ENCODE results near the gene SGPP2.

DNA sequence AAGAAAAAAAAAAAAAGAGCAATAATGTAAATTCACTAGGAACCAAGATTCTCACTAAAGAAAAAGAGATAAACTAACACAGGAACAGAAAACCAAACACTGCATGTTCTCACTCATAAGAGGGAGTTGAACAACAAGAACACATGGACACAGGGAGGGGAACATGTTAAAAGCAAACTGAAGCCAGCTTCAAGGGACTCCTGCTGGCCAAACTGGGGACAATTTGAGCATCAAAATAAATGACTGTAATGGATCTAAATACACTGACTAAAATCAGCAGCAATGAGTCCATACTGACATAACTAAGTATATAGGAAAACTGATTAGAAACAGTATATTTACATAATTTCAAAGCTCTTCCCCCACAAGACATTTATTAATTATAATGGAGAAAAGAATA lies 158.6 kb downstream of the SGPP2 start:
- TF ChIP-seq, protein P1, sequence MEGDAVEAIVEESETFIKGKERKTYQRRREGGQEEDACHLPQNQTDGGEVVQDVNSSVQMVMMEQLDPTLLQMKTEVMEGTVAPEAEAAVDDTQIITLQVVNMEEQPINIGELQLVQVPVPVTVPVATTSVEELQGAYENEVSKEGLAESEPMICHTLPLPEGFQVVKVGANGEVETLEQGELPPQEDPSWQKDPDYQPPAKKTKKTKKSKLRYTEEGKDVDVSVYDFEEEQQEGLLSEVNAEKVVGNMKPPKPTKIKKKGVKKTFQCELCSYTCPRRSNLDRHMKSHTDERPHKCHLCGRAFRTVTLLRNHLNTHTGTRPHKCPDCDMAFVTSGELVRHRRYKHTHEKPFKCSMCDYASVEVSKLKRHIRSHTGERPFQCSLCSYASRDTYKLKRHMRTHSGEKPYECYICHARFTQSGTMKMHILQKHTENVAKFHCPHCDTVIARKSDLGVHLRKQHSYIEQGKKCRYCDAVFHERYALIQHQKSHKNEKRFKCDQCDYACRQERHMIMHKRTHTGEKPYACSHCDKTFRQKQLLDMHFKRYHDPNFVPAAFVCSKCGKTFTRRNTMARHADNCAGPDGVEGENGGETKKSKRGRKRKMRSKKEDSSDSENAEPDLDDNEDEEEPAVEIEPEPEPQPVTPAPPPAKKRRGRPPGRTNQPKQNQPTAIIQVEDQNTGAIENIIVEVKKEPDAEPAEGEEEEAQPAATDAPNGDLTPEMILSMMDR (IDR thresholded peaks at IDR 0.05 in 8 of 11, conservative IDR thresholded peaks at IDR 0.05 in 3 of 11): no peak
- no peak for TF ChIP-seq POLR2A (IDR thresholded peaks at IDR 0.05)
